Right cardiac atrium (tissue), 5 donors: Measurements from ENCODE around the gene ELP4. TPM values are rescaled to one million over a fixed set of nuclear protein-coding genes. Genes with fewer than 3 reads are reported as not detected.

Experiments
- ATAC-seq, 2 donors: fragments of 200-7000 bp; cut with Tn5 transposase; one replicate each; pipeline versions ENCODE4 v1.8.0 to v1.9.1; 2020; ENCODE audit warnings: moderate library complexity in 2 of 2, mild to moderate bottlenecking in 1 of 2
- DNase-seq, 3 donors: peaks; one replicate each; pipeline ENCODE4 v3.0.0-alpha.2; 2020
- H3K27ac ChIP-seq: one replicate; pipeline ENCODE4 v1.5.1; 2013; ENCODE audit warnings: mild to moderate bottlenecking, low read length, control low read depth, moderate library complexity
- H3K27me3 ChIP-seq: one replicate; pipeline ENCODE4 v1.6.1; 2013; ENCODE audit not compliant: control insufficient read depth, insufficient read depth
- H3K4me1 ChIP-seq: one replicate; pipeline ENCODE4 v1.6.1; 2013; ENCODE audit warnings: low read length; ENCODE audit not compliant: control insufficient read depth, insufficient read depth
- H3K4me3 ChIP-seq: one replicate; pipeline ENCODE4 v1.5.1; 2013; ENCODE audit warnings: low read length, control low read depth
- H3K9me3 ChIP-seq: one replicate; pipeline ENCODE4 v1.6.1; 2013; ENCODE audit warnings: low read length; ENCODE audit not compliant: control insufficient read depth
- WGBS: extraction: QIAGEN DNeasy Blood & Tissue Kit; methylation state at CpG from one replicate; pipeline ENCODE4 v1.1.7; 2013; 5-methylcytosine and 5-hydroxymethylcytosine counted together
- intact Hi-C, 4 donors: fragments of 100-400 bp; cut with DNase I; formaldehyde crosslinking; loops; one replicate each; pipeline versions ENCODE4 v1.11.0 to v1.14.0; 2022 to 2023
- polyA plus RNA-seq: library from polyadenylated mRNA; stranded (reverse); fragments of 200-250 nt; gene quantifications from one replicate; pipeline ENCODE4 v1.2.3, GENCODE V29; 2013
- total RNA-seq, 4 donors: library from RNA; stranded (reverse); fragmentation: NEBNext Ultra II Directional; extraction: Animal tissue kit (Norgen Biotek cat#: 25700); gene quantifications; one replicate each; pipeline ENCODE4 v1.2.1, GENCODE V29; 2021
- donor health status: healthy with polysubstance abuse.
- donor health status: DM: no; HTN: yes; CAD: no.
- donor health status: DM: no; HTN: no; CAD: no.
- donor health status: DM: no; HTN: yes; CAD: no; lungs with severe emphysema.
- donor health status: DM: yes; HTN: yes; CAD: no.

The ELP4 gene
- total and polyA plus RNA-seq, 5 donors: 13.2 to 17.9 (median 15.1) TPM

GRCh38 chr11:31802000-31802551 is 292.5 kb downstream of the ELP4 start:
- ATAC-seq (no peak), DNase-seq (no peak)
- 14% methylated on average over 6 of the region's 6 CpGs for WGBS
- intact Hi-C loops: no loop called here
- H3K4me3 ChIP-seq: no peak overlapping the region
- no peak overlapping the region for H3K27ac ChIP-seq
- no peaks in the 10 kb centered on the region for H3K27me3 ChIP-seq
- no peaks in the 10 kb centered on the region for H3K9me3 ChIP-seq
- peaks cover 5% of the 10 kb centered on the region for H3K4me1 ChIP-seq

GRCh38 chr11:31802609-31802989 is 293.0 kb downstream of the ELP4 start:
- ATAC-seq: no peak
- no peak overlapping the region for H3K27ac ChIP-seq
- H3K4me3 ChIP-seq: no peak overlapping the region
- intact Hi-C loops: no loop called here
- H3K4me1 ChIP-seq: peaks cover 5% of the 10 kb centered on the region
- no peak for DNase-seq
- H3K9me3 ChIP-seq: no peaks in the 10 kb centered on the region
- WGBS: 8% methylated on average over 20 of the region's 20 CpGs
- H3K27me3 ChIP-seq: no peaks in the 10 kb centered on the region

- Histone ChIP-seq H3K27ac (no peak overlapping the region), H3K4me1 (peaks cover 5% of the 10 kb centered on the region), H3K9me3 (no peaks in the 10 kb centered on the region), H3K27me3 (no peaks in the 10 kb centered on the region), H3K4me3 (no peak overlapping the region)
- ATAC-seq (no peak), DNase-seq (no peak)
- WGBS: 6% methylated on average over 24 of the region's 24 CpGs
- intact Hi-C loops: no loop called here
Observed at GRCh38 chr11:31802990-31803812, 293.6 kb downstream of the ELP4 start.

GRCh38 chr11:31803813-31804311 is 294.3 kb downstream of the ELP4 start:
- DNase-seq (no peak), ATAC-seq (no peak)
- Histone ChIP-seq H3K27me3 (no peaks in the 10 kb centered on the region), H3K27ac (no peak overlapping the region), H3K4me1 (no peaks in the 10 kb centered on the region), H3K4me3 (no peak overlapping the region), H3K9me3 (no peaks in the 10 kb centered on the region)
- 4% methylated on average over 13 of the region's 13 CpGs for WGBS
- intact Hi-C loops: no loop called here

GRCh38 chr11:31804312-31805036 is 294.9 kb downstream of the ELP4 start:
- no peak for DNase-seq
- 3% methylated on average over 41 of the region's 41 CpGs for WGBS
- no peak for ATAC-seq
- Histone ChIP-seq H3K4me3 (peak overlapping the region; percentile 13), H3K4me1 (no peaks in the 10 kb centered on the region), H3K27ac (no peak overlapping the region), H3K9me3 (no peaks in the 10 kb centered on the region), H3K27me3 (no peaks in the 10 kb centered on the region)
- intact Hi-C loops: no loop called here

- Histone ChIP-seq H3K4me3 (no peak overlapping the region), H3K27ac (no peak overlapping the region), H3K27me3 (no peaks in the 10 kb centered on the region), H3K4me1 (peaks cover 4% of the 10 kb centered on the region), H3K9me3 (no peaks in the 10 kb centered on the region)
- 5% methylated on average over 51 of the region's 51 CpGs for WGBS
- ATAC-seq (no peak), DNase-seq (peak in 1 of 3 donors; percentile 46)
- intact Hi-C loops: no loop called here
Observed at GRCh38 chr11:31805037-31805628, 295.6 kb downstream of the ELP4 start.

GRCh38 chr11:31805629-31806185 is 296.1 kb downstream of the ELP4 start:
- H3K27me3 ChIP-seq: no peaks in the 10 kb centered on the region
- intact Hi-C loops: no loop called here
- H3K4me3 ChIP-seq: no peak overlapping the region
- ATAC-seq (no peak), DNase-seq (no peak)
- peaks cover 4% of the 10 kb centered on the region for H3K4me1 ChIP-seq
- no peaks in the 10 kb centered on the region for H3K9me3 ChIP-seq
- H3K27ac ChIP-seq: no peak overlapping the region
- 6% methylated on average over 20 of the region's 20 CpGs for WGBS

GRCh38 chr11:31806186-31806927 is 296.8 kb downstream of the ELP4 start:
- H3K4me3 ChIP-seq: no peak overlapping the region
- no peak overlapping the region for H3K27ac ChIP-seq
- no peaks in the 10 kb centered on the region for H3K27me3 ChIP-seq
- DNase-seq (peak in 1 of 3 donors; percentile 47), ATAC-seq (no peak)
- peaks cover 8% of the 10 kb centered on the region for H3K4me1 ChIP-seq
- intact Hi-C loops: no loop called here
- WGBS: 6% methylated on average over 36 of the region's 36 CpGs
- H3K9me3 ChIP-seq: no peaks in the 10 kb centered on the region

GRCh38 chr11:31806928-31807798 is 297.6 kb downstream of the ELP4 start:
- H3K27ac ChIP-seq: no peak overlapping the region
- no peak overlapping the region for H3K4me3 ChIP-seq
- peaks cover 11% of the 10 kb centered on the region for H3K4me1 ChIP-seq
- H3K9me3 ChIP-seq: no peaks in the 10 kb centered on the region
- intact Hi-C loops: no loop called here
- no peak for ATAC-seq
- WGBS: 17% methylated on average over 13 of the region's 13 CpGs
- no peaks in the 10 kb centered on the region for H3K27me3 ChIP-seq
- no peak for DNase-seq
